Measurements from ENCODE around the gene LAMA2.

DNA sequence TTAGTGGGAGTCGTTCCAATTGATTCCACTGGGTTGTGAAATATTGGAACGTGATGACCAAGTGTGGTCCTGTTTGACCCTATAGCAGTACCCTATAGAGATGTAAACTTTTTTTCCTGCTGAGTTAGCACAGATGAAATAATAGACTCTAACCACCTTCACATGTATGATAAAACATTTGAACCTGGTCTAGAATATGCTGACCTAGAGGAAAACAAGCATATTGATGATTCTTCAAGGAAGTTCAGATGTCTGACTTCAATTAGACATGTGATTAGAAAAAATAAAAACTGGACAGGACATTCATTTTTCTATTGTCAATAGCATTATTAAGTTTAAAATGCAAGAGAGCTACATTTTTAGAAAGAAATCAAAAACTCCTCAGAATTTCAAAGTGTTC lies 424.9 kb downstream of the LAMA2 start:
- TF ChIP-seq, protein P1, sequence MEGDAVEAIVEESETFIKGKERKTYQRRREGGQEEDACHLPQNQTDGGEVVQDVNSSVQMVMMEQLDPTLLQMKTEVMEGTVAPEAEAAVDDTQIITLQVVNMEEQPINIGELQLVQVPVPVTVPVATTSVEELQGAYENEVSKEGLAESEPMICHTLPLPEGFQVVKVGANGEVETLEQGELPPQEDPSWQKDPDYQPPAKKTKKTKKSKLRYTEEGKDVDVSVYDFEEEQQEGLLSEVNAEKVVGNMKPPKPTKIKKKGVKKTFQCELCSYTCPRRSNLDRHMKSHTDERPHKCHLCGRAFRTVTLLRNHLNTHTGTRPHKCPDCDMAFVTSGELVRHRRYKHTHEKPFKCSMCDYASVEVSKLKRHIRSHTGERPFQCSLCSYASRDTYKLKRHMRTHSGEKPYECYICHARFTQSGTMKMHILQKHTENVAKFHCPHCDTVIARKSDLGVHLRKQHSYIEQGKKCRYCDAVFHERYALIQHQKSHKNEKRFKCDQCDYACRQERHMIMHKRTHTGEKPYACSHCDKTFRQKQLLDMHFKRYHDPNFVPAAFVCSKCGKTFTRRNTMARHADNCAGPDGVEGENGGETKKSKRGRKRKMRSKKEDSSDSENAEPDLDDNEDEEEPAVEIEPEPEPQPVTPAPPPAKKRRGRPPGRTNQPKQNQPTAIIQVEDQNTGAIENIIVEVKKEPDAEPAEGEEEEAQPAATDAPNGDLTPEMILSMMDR (IDR thresholded peaks at IDR 0.05; ENCODE audit: poor library complexity), result no peak
- TF ChIP-seq EZH2 (IDR thresholded peaks at IDR 0.05; ENCODE audit: borderline replicate concordance) (no peak), EZH2phosphoT487 (IDR thresholded peaks at IDR 0.05; ENCODE audit: low read depth, severe bottlenecking, unreplicated experiment) (no peak)
